ENCODE results near the gene NEU2. TPM values are rescaled to one million over a fixed set of nuclear protein-coding genes. Genes with fewer than 3 reads are reported as not detected.

The NEU2 gene
- total RNA-seq, 1 donor from 2014 or later = not detected

DNA sequence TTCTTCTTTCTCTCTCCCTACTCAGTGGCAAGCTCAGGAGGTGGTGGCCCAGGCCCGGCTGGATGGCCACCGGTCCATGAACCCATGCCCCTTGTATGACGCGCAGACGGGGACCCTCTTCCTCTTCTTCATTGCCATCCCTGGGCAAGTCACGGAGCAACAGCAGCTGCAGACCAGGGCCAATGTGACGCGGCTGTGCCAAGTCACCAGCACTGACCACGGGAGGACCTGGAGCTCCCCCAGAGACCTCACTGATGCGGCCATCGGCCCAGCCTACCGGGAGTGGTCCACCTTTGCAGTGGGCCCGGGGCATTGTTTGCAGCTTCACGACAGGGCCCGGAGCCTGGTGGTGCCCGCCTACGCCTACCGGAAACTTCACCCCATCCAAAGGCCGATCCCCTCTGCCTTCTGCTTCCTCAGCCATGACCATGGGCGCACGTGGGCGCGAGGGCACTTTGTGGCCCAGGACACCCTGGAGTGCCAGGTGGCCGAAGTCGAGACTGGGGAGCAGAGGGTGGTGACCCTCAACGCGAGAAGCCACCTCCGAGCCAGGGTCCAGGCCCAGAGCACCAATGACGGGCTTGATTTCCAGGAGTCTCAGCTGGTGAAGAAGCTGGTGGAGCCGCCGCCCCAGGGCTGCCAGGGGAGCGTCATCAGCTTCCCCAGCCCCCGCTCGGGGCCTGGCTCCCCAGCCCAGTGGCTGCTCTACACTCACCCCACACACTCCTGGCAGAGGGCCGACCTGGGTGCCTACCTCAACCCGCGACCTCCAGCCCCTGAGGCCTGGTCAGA is 1.8 kb downstream of the NEU2 start:
- TF ChIP-seq, protein P1, sequence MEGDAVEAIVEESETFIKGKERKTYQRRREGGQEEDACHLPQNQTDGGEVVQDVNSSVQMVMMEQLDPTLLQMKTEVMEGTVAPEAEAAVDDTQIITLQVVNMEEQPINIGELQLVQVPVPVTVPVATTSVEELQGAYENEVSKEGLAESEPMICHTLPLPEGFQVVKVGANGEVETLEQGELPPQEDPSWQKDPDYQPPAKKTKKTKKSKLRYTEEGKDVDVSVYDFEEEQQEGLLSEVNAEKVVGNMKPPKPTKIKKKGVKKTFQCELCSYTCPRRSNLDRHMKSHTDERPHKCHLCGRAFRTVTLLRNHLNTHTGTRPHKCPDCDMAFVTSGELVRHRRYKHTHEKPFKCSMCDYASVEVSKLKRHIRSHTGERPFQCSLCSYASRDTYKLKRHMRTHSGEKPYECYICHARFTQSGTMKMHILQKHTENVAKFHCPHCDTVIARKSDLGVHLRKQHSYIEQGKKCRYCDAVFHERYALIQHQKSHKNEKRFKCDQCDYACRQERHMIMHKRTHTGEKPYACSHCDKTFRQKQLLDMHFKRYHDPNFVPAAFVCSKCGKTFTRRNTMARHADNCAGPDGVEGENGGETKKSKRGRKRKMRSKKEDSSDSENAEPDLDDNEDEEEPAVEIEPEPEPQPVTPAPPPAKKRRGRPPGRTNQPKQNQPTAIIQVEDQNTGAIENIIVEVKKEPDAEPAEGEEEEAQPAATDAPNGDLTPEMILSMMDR (IDR thresholded peaks at IDR 0.05; ENCODE audit: insufficient read depth, low read length, severe bottlenecking) = no peak
- FAIRE-seq (no peak), DNase-seq (ENCODE audit: low read depth) (no peak)
- Histone ChIP-seq H3K4me3 (ENCODE audit: low read depth, low read length) (no peak overlapping the region), H3K27me3 (ENCODE audit: control insufficient read depth, insufficient read depth, low read length) (no peaks in the 10 kb centered on the region), H3K36me3 (ENCODE audit: control insufficient read depth, insufficient read depth, low read length) (no peaks in the 10 kb centered on the region)

DNA sequence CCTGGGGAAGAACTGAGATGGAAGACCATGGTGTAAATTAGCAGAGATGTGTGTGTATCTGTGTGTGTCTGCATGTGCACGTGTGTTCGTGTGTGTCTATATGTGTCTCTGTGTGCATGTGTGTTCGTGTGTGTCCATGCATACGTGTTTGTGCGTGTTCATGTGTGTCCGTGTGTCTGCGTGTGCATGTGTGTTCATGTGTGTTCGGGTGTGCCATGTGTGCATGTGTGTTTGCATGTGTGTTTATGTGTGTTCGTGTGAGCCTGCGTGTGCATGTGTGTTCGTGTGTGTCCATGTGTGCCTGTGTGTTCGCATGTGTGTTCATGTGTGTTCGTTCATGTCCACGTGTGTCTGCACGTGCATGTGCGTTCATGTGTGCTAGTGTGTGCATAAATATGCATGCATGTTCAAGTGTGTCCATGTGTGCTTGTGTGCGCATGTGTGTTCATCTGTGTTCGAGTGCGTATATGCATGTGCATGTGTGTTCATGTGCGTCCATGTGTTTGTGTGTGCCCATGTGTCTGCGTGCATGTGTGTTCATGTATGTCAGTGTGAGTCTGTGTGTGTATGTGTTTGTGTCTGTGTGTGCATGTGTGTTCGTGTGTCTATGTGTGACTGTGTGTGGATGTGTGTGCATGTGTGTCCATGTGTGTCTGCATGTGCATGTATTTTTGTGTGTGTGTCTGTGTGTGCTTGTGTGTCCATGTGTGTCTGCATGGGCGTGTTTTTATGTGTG is 3.1 kb downstream of the NEU2 start:
- peak; percentile 99 for FAIRE-seq
- H3K27me3 ChIP-seq (ENCODE audit: control insufficient read depth, insufficient read depth, low read length) = no peaks in the 10 kb centered on the region
- DNase-seq (ENCODE audit: low read depth) = no peak
- H3K4me3 ChIP-seq (ENCODE audit: low read depth, low read length) = no peak overlapping the region
- TF ChIP-seq, protein P1 (IDR thresholded peaks at IDR 0.05; ENCODE audit: insufficient read depth, low read length, severe bottlenecking) = no peak
- no peaks in the 10 kb centered on the region for H3K36me3 ChIP-seq (ENCODE audit: control insufficient read depth, insufficient read depth, low read length)

GRCh38 chr2:233036162-233036838 is 3.8 kb downstream of the NEU2 start:
- DNase-seq (ENCODE audit: low read depth) (no peak), FAIRE-seq (no peak)
- Histone ChIP-seq H3K4me3 (ENCODE audit: low read depth, low read length) (no peak overlapping the region), H3K36me3 (ENCODE audit: control insufficient read depth, insufficient read depth, low read length) (no peaks in the 10 kb centered on the region), H3K27me3 (ENCODE audit: control insufficient read depth, insufficient read depth, low read length) (no peaks in the 10 kb centered on the region)
- TF ChIP-seq, protein P1 (IDR thresholded peaks at IDR 0.05; ENCODE audit: insufficient read depth, low read length, severe bottlenecking) = no peak

DNA sequence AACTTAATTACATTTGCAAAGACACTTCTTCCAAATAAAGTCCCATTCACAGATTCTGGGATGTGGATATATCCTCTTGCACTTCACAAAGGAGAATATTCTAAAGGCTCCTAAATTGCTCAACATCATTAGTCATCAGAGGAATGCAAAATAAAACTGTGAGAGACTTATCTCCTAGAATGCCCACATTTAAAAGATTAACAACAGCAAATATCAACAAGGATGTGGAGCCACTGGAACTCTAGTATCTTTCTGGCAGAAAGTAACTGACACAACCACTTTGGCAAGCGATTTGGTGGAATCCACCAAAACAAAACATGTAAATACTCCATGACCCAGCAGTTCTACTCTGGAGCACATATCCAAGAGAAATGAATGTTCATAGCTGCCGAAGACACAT is 4.6 kb downstream of the NEU2 start:
- FAIRE-seq (no peak), DNase-seq (ENCODE audit: low read depth) (peak; percentile 68)
- TF ChIP-seq, protein P1 (IDR thresholded peaks at IDR 0.05; ENCODE audit: insufficient read depth, low read length, severe bottlenecking) = no peak
- Histone ChIP-seq H3K4me3 (ENCODE audit: low read depth, low read length) (no peak overlapping the region), H3K27me3 (ENCODE audit: control insufficient read depth, insufficient read depth, low read length) (no peaks in the 10 kb centered on the region), H3K36me3 (ENCODE audit: control insufficient read depth, insufficient read depth, low read length) (no peaks in the 10 kb centered on the region)

GRCh38 chr2:233039212-233039845 is 6.9 kb downstream of the NEU2 start:
- no peak for FAIRE-seq
- H3K36me3 ChIP-seq (ENCODE audit: control insufficient read depth, insufficient read depth, low read length) = no peaks in the 10 kb centered on the region
- TF ChIP-seq, protein P1 (IDR thresholded peaks at IDR 0.05; ENCODE audit: insufficient read depth, low read length, severe bottlenecking) = no peak
- H3K4me3 ChIP-seq (ENCODE audit: low read depth, low read length) = no peak overlapping the region
- no peak for DNase-seq (ENCODE audit: low read depth)
- no peaks in the 10 kb centered on the region for H3K27me3 ChIP-seq (ENCODE audit: control insufficient read depth, insufficient read depth, low read length)

Measured in bronchial epithelial cell (primary cell).